B cell (primary cell): ENCODE results near the gene COG4. TPM values are rescaled to one million over a fixed set of nuclear protein-coding genes. Genes with fewer than 3 reads are reported as not detected.

Source experiments
- ATAC-seq: fragments of 200-7000 bp; cut with Tn5 transposase; one replicate; pipeline ENCODE4 v1.10.0; 2021; ENCODE audit warnings: low read depth, mild to moderate bottlenecking, moderate number of reproducible peaks, moderate library complexity
- CTCF ChIA-PET: fragments of 350-600 bp; sonication (Branson Sonifier 250); formaldehyde crosslinking; loops from one replicate; lab custom pipeline; 2021; ENCODE audit warnings: antibody characterized with exemption, inconsistent platforms; lab: Charles Lee
- POLR2A ChIA-PET: fragments of 350-600 bp; sonication (Branson Sonifier 250); formaldehyde crosslinking; loops from one replicate; lab custom pipeline; 2021; ENCODE audit warnings: antibody characterized with exemption; lab: Charles Lee
- DNase-seq: peaks from one replicate; pipeline ENCODE4 v3.0.0; 2013
- H2AFZ ChIP-seq: 2 replicates; pipeline ENCODE4 v1.6.1; 2012; ENCODE audit warnings: mild to moderate bottlenecking, low read depth, low read length; ENCODE audit not compliant: insufficient read depth, poor library complexity, severe bottlenecking
- H3K27ac ChIP-seq, 2 donors: 1 replicate in 1 of 2; 2 replicates in 1 of 2; pipeline ENCODE4 v1.5.1; 2012 to 2013; ENCODE audit warnings: low read length in 2 of 2, mild to moderate bottlenecking in 2 of 2, moderate library complexity in 1 of 2
- H3K27me3 ChIP-seq, 4 experiments: fragments of 200-600 bp in 1 of 4; sonication (generic) in 1 of 4; replicated peaks in 1 of 4; 1 replicate in 2 of 4; 2 replicates in 2 of 4; pipeline versions ENCODE4 v1.6.1 to v1.7.0; 2013 to 2016; ENCODE audit warnings: low read length in 3 of 4, mild to moderate bottlenecking in 2 of 4, mixed read lengths in 1 of 4, moderate library complexity in 1 of 4; ENCODE audit not compliant: insufficient read depth in 4 of 4, control insufficient read depth in 3 of 4; ENCODE audit errors: control extremely low read depth in 1 of 4
- H3K36me3 ChIP-seq, 2 experiments: replicated peaks in 1 of 2; 1 replicate in 1 of 2; 2 replicates in 1 of 2; pipeline versions ENCODE4 v1.6.1 to v1.7.1; 2013; ENCODE audit warnings: low read length in 1 of 2; ENCODE audit not compliant: insufficient read depth in 2 of 2, control insufficient read depth in 1 of 2; ENCODE audit errors: control extremely low read depth in 1 of 2, extremely low read depth in 1 of 2
- H3K4me1 ChIP-seq, 2 donors: fragments of 200-600 bp in 1 of 2; sonication (generic) in 1 of 2; 1 replicate in 1 of 2; 2 replicates in 1 of 2; pipeline versions ENCODE4 v1.5.1 to v1.6.1; 2013 to 2017; ENCODE audit warnings: low read length in 2 of 2; ENCODE audit not compliant: control insufficient read depth in 2 of 2, insufficient read depth in 2 of 2
- H3K4me2 ChIP-seq: replicated peaks from 2 replicates; pipeline ENCODE3; 2012; ENCODE audit warnings: mild to moderate bottlenecking, low read depth, low read length; ENCODE audit not compliant: poor library complexity, severe bottlenecking
- H3K4me3 ChIP-seq, 5 experiments: fragments of 200-600 bp in 1 of 5; sonication (generic) in 1 of 5; 1 replicate in 3 of 5; 2 replicates in 2 of 5; pipeline versions ENCODE4 v1.5.1 to v1.7.0; 2011 to 2016; ENCODE audit warnings: low read length in 4 of 5, mild to moderate bottlenecking in 4 of 5, low read depth in 2 of 5, control low read depth in 1 of 5, moderate library complexity in 1 of 5; ENCODE audit not compliant: insufficient read depth in 1 of 5; ENCODE audit errors: control extremely low read depth in 1 of 5, extremely low read depth in 1 of 5
- H3K79me2 ChIP-seq: fragments of 200-600 bp; sonication (generic); one replicate; pipeline ENCODE4 v1.6.0; 2016; ENCODE audit warnings: low read length; ENCODE audit not compliant: control insufficient read depth, insufficient read depth
- H3K9ac ChIP-seq: fragments of 200-600 bp; sonication (generic); 2 replicates; pipeline ENCODE4 v1.6.1; 2017; ENCODE audit warnings: mild to moderate bottlenecking, low read length, moderate library complexity
- H3K9me3 ChIP-seq, 3 donors: one replicate each; pipeline versions ENCODE4 v1.6.1 to v1.7.1; 2013; ENCODE audit warnings: low read length in 2 of 3; ENCODE audit not compliant: control insufficient read depth in 2 of 3, insufficient read depth in 1 of 3; ENCODE audit errors: control extremely low read depth in 1 of 3
- H4K20me1 ChIP-seq: 2 replicates; pipeline ENCODE4 v1.6.0; 2012; ENCODE audit warnings: mild to moderate bottlenecking, low read length; ENCODE audit not compliant: insufficient read depth, control insufficient read depth, poor library complexity, severe bottlenecking
- H3K27ac Mint-ChIP-seq: one replicate; pipeline ENCODE4 v1.8.0; 2021; ENCODE audit warnings: mixed read lengths
- H3K27me3 Mint-ChIP-seq: one replicate; pipeline ENCODE4 v1.8.0; 2021; ENCODE audit warnings: mixed read lengths
- H3K4me1 Mint-ChIP-seq: one replicate; pipeline ENCODE4 v1.8.0; 2021; ENCODE audit warnings: mixed read lengths
- H3K4me3 Mint-ChIP-seq: one replicate; pipeline ENCODE4 v1.8.0; 2021; ENCODE audit warnings: mixed read lengths
- H3K9me3 Mint-ChIP-seq: one replicate; pipeline ENCODE4 v1.8.0; 2022; ENCODE audit warnings: mixed read lengths; ENCODE audit not compliant: insufficient read depth
- EZH2 ChIP-seq: IDR thresholded peaks from 2 replicates; pipeline ENCODE4 v1.6.1; 2012; ENCODE audit warnings: borderline replicate concordance, low read depth, mild to moderate bottlenecking, moderate library complexity, low read length; ENCODE audit not compliant: insufficient read depth, poor library complexity, severe bottlenecking
- WGBS: methylation state at CpG from one replicate; pipeline ENCODE4 v1.1.5; 2013; ENCODE audit warnings: missing lambda C conversion rate; ENCODE audit not compliant: insufficient coverage; 5-methylcytosine and 5-hydroxymethylcytosine counted together
- intact Hi-C: fragments of 100-400 bp; cut with micrococcal nuclease; formaldehyde crosslinking; loops from one replicate; pipeline ENCODE4 v1.10.0; 2022
- polyA plus RNA-seq: library from polyadenylated mRNA; depleted of rRNA; stranded (reverse); fragments of >200 nt; gene quantifications from 2 replicates; pipeline ENCODE4 v1.2.3, GENCODE V29; 2012
- total RNA-seq, 2 donors: library from RNA; stranded (reverse); fragments of 120-200 nt in 1 of 2; gene quantifications; 1 replicate in 1 of 2; 2 replicates in 1 of 2; pipeline versions ENCODE4 v1.2.3 to v1.2.4, GENCODE V29; 2013 to 2022
- TF ChIP-seq, protein P1 (sequence below): fragments of 200-600 bp; IDR thresholded peaks from one replicate; pipeline ENCODE4 v1.8.0; 2022; ENCODE audit warnings: antibody characterized with exemption, mild to moderate bottlenecking

Gene COG4
- total and polyA plus RNA-seq, 2 donors (not counting 1 experiment from before 2014, with no cell fraction given): 49.4 to 60.6 TPM

- peak overlapping the region; percentile 94 for H3K4me3 Mint-ChIP-seq
- H3K27me3 Mint-ChIP-seq: no peaks in the 10 kb centered on the region
- TF ChIP-seq EZH2: no peak
- TF ChIP-seq, protein P1, sequence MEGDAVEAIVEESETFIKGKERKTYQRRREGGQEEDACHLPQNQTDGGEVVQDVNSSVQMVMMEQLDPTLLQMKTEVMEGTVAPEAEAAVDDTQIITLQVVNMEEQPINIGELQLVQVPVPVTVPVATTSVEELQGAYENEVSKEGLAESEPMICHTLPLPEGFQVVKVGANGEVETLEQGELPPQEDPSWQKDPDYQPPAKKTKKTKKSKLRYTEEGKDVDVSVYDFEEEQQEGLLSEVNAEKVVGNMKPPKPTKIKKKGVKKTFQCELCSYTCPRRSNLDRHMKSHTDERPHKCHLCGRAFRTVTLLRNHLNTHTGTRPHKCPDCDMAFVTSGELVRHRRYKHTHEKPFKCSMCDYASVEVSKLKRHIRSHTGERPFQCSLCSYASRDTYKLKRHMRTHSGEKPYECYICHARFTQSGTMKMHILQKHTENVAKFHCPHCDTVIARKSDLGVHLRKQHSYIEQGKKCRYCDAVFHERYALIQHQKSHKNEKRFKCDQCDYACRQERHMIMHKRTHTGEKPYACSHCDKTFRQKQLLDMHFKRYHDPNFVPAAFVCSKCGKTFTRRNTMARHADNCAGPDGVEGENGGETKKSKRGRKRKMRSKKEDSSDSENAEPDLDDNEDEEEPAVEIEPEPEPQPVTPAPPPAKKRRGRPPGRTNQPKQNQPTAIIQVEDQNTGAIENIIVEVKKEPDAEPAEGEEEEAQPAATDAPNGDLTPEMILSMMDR: no peak
- peak overlapping the region; percentile 97 for H3K9ac ChIP-seq
- H3K27me3 ChIP-seq: no peaks in the 10 kb centered on the region
- H4K20me1 ChIP-seq: peaks cover 11% of the 10 kb centered on the region
- peak overlapping the region; percentile 97 for H2AFZ ChIP-seq
- CTCF ChIA-PET: interaction anchor here (0.6 to 1.1 kb wide), 3 partner anchors 51 to 225 kb away, joined by 3 to 6 read pairs (median 3); no protein-coding TSS in a partner anchor
- no peaks in the 10 kb centered on the region for H3K9me3 Mint-ChIP-seq
- peaks cover 43% of the 10 kb centered on the region for H3K4me1 Mint-ChIP-seq
- peak overlapping the region; percentile 96 for H3K27ac Mint-ChIP-seq
- H3K4me3 ChIP-seq: peak overlapping the region; percentile 74 to 100 (median 87)
- H3K4me1 ChIP-seq: peaks cover 26 to 35% of the 10 kb centered on the region in 2 donors
- WGBS: 73% methylated on average over 8 of the region's 18 CpGs
- no peaks in the 10 kb centered on the region for H3K9me3 ChIP-seq
- H3K4me2 ChIP-seq: peak overlapping the region; percentile 90
- ATAC-seq: no peak
- POLR2A ChIA-PET: interaction anchor here (0.7 to 2.6 kb wide), 4 partner anchors 14 to 143 kb away, joined by 4 to 15 read pairs (median 7); no protein-coding TSS in a partner anchor
- peak overlapping the region; percentile 85 to 92 for H3K27ac ChIP-seq
- H3K79me2 ChIP-seq: peaks cover 75% of the 10 kb centered on the region
- intact Hi-C loops: loop anchor here (1.0 to 10.0 kb wide), 8 partner anchors 70 to 1482 kb away; partner anchors contain the start of genes AARS1, DDX19A, DHODH and EXOSC6
- no peak for DNase-seq
- peaks cover 9 to 22% of the 10 kb centered on the region in 2 experiments for H3K36me3 ChIP-seq
These were observed 908 bp downstream of the COG4 start for GRCh38 chr16:70522216-70523075.
